HCT116 (cell line): Measurements from ENCODE around the gene PRELID2. TPM values are rescaled to one million over a fixed set of nuclear protein-coding genes. Genes with fewer than 3 reads are reported as not detected.

Source experiments
- ATAC-seq: fragments of 200-7000 bp; cut with Tn5 transposase; 2 replicates; pipeline ENCODE4 v1.9.1; 2020; ENCODE audit warnings: mild to moderate bottlenecking, moderate library complexity
- BruUV-seq: library from RNA; stranded (reverse); fragments of 400-500 nt; replicated peaks from 2 replicates; lab custom pipeline; 2021; lab: Mats Ljungman, UMichigan
- CTCF ChIA-PET: fragments of 300-600 bp; sonication (Branson Sonifier 250); formaldehyde crosslinking; loops from one replicate; lab custom pipeline; 2021; ENCODE audit warnings: antibody characterized with exemption; lab: Charles Lee
- POLR2A ChIA-PET: fragments of 300-600, 350-600 bp; sonication (Branson Sonifier 250); formaldehyde crosslinking; loops from one replicate; lab custom pipeline; 2021; ENCODE audit warnings: antibody characterized with exemption; lab: Charles Lee
- RAD21 ChIA-PET, 2 experiments: fragments of 300-600 bp; sonication (Branson Sonifier 250); formaldehyde crosslinking; loops; one replicate each; lab custom pipeline; 2023; ENCODE audit warnings: low total read pairs in 2 of 2; ENCODE audit not compliant: uncharacterized antibody in 2 of 2, unreplicated experiment in 2 of 2, low non-redundant PET in 1 of 2; lab: Charles Lee
- DNase-seq: peaks from one replicate; pipeline ENCODE4 v3.0.0-alpha.2; 2010; ENCODE audit warnings: low read depth, low spot score
- H2AFZ ChIP-seq: fragments of 200-600 bp; shearing (Covaris generic), sonication (generic); 2 replicates; pipeline ENCODE4 v1.6.1; 2017; ENCODE audit warnings: low read depth, mixed run types, mixed read lengths, antibody characterized with exemption, low read length; ENCODE audit not compliant: poor library complexity, severe bottlenecking
- H3K27ac ChIP-seq: 2 replicates; pipeline ENCODE4 v1.5.1; 2012; ENCODE audit warnings: low read depth, low read length
- H3K27me3 ChIP-seq: fragments of 200-600 bp; sonication (generic); 2 replicates; pipeline ENCODE4 v1.6.1; 2016; ENCODE audit warnings: mixed run types, low read length, mixed read lengths; ENCODE audit not compliant: insufficient read depth
- H3K36me3 ChIP-seq, 2 experiments: fragments of 200-500 bp in 1 of 2; fragments of 200-600 bp in 1 of 2; sonication (Bioruptor generic) in 1 of 2; sonication (generic) in 1 of 2; 2 replicates each; pipeline versions ENCODE4 v1.5.1 to v1.6.1; 2014 to 2016; ENCODE audit warnings: low read length in 2 of 2, inconsistent platforms in 1 of 2, mixed read lengths in 1 of 2, mixed run types in 1 of 2; ENCODE audit not compliant: insufficient read depth in 2 of 2, control insufficient read depth in 1 of 2
- H3K4me1 ChIP-seq, 2 experiments: fragments of 200-600 bp in 1 of 2; sonication (generic) in 1 of 2; 2 replicates each; pipeline versions ENCODE4 v1.5.1 to v1.6.1; 2012 to 2017; ENCODE audit warnings: low read length in 2 of 2, inconsistent platforms in 1 of 2, mild to moderate bottlenecking in 1 of 2, mixed read lengths in 1 of 2, mixed run types in 1 of 2, moderate library complexity in 1 of 2; ENCODE audit not compliant: insufficient read depth in 2 of 2, control insufficient read depth in 1 of 2
- H3K4me2 ChIP-seq: fragments of 200-600 bp; sonication (generic); 2 replicates; pipeline ENCODE4 v1.6.1; 2017; ENCODE audit warnings: mixed run types, low read length, mixed read lengths
- H3K4me3 ChIP-seq, 2 experiments: fragments of 200-600 bp in 1 of 2; sonication (generic) in 1 of 2; replicated peaks in 1 of 2; 2 replicates each; pipeline ENCODE4 v1.5.1; 2011 to 2016; ENCODE audit warnings: low read length in 2 of 2, control low read depth in 1 of 2, low read depth in 1 of 2, mild to moderate bottlenecking in 1 of 2, mixed read lengths in 1 of 2, mixed run types in 1 of 2
- H3K79me2 ChIP-seq: fragments of 200-600 bp; sonication (generic); 2 replicates; pipeline ENCODE4 v1.6.1; 2017; ENCODE audit warnings: mild to moderate bottlenecking, mixed run types, low read length, moderate library complexity, mixed read lengths; ENCODE audit not compliant: insufficient read depth
- H3K9ac ChIP-seq: fragments of 200-600 bp; sonication (generic); 2 replicates; pipeline ENCODE4 v1.6.1; 2016; ENCODE audit warnings: low read length, mixed read lengths
- H3K9me2 ChIP-seq: fragments of 200-600 bp; sonication (generic), shearing (Covaris generic); 2 replicates; pipeline ENCODE4 v1.6.1; 2017; ENCODE audit warnings: mixed run types, mild to moderate bottlenecking, moderate library complexity; ENCODE audit not compliant: insufficient read depth
- H3K9me3 ChIP-seq, 2 experiments: fragments of 200-500 bp in 1 of 2; fragments of 200-600 bp in 1 of 2; sonication (Bioruptor generic) in 1 of 2; sonication (generic) in 1 of 2; 2 replicates each; pipeline ENCODE4 v1.6.1; 2014 to 2017; ENCODE audit warnings: low read length in 2 of 2, mixed read lengths in 2 of 2, inconsistent platforms in 1 of 2, low read depth in 1 of 2, mild to moderate bottlenecking in 1 of 2, mixed run types in 1 of 2, moderate library complexity in 1 of 2; ENCODE audit not compliant: control insufficient read depth in 1 of 2, insufficient read depth in 1 of 2
- H4K20me1 ChIP-seq: fragments of 200-600 bp; sonication (generic), shearing (Covaris generic); 2 replicates; pipeline ENCODE4 v1.6.1; 2017; ENCODE audit warnings: mixed run types, mild to moderate bottlenecking, moderate library complexity; ENCODE audit not compliant: insufficient read depth
- CBX3 ChIP-seq: IDR thresholded peaks from 2 replicates; pipeline ENCODE4 v1.6.1; 2012; ENCODE audit warnings: low read depth
- CEBPB ChIP-seq: IDR thresholded peaks from 2 replicates; pipeline ENCODE4 v1.6.1; 2012; ENCODE audit warnings: low read depth
- CTCF ChIP-seq, 3 experiments: fragments of 200-600 bp in 1 of 3; sonication (generic) in 1 of 3; IDR thresholded peaks in 2 of 3; conservative IDR thresholded peaks in 1 of 3; 2 replicates each; pipeline ENCODE4 v1.5.1; 2012 to 2017; ENCODE audit warnings: low read depth in 2 of 3, low read length in 2 of 3, antibody characterized with exemption in 1 of 3, borderline replicate concordance in 1 of 3, control low read depth in 1 of 3, mild to moderate bottlenecking in 1 of 3, mixed read lengths in 1 of 3, mixed run types in 1 of 3, moderate library complexity in 1 of 3; ENCODE audit not compliant: insufficient read depth in 1 of 3
- EZH2 ChIP-seq: fragments of 200-600 bp; sonication (generic); IDR thresholded peaks from 2 replicates; pipeline ENCODE4 v1.6.1; 2017; ENCODE audit warnings: antibody characterized with exemption, mixed run types
- EZH2phosphoT487 ChIP-seq: fragments of 200-600 bp; IDR thresholded peaks from 2 replicates; pipeline ENCODE4 v1.6.1; 2018; ENCODE audit warnings: antibody characterized with exemption, borderline replicate concordance
- FOSL1 ChIP-seq: IDR thresholded peaks from 2 replicates; pipeline ENCODE4 v1.6.1; 2012; ENCODE audit warnings: low read depth
- JUND ChIP-seq: IDR thresholded peaks from 2 replicates; pipeline ENCODE4 v1.6.1; 2012
- POLR2A ChIP-seq: IDR thresholded peaks from 2 replicates; pipeline ENCODE4 v1.7.0; 2011; ENCODE audit warnings: borderline replicate concordance; ENCODE audit not compliant: insufficient read depth, insufficient read length; ENCODE audit errors: extremely low read depth
- REST ChIP-seq: IDR thresholded peaks from 2 replicates; pipeline ENCODE4 v1.6.1; 2012; ENCODE audit warnings: low read depth
- SIN3A ChIP-seq: IDR thresholded peaks from 2 replicates; pipeline ENCODE4 v1.6.1; 2012; ENCODE audit warnings: low read depth
- SP1 ChIP-seq: IDR thresholded peaks from 2 replicates; pipeline ENCODE4 v1.6.1; 2012; ENCODE audit warnings: low read depth
- SRF ChIP-seq: IDR thresholded peaks from 2 replicates; pipeline ENCODE4 v1.6.1; 2012; ENCODE audit warnings: low read depth
- TCF7L2 ChIP-seq: IDR thresholded peaks from 2 replicates; pipeline ENCODE4 v1.7.0; 2011; ENCODE audit warnings: borderline replicate concordance, inconsistent platforms; ENCODE audit not compliant: insufficient read depth, insufficient read length; ENCODE audit errors: extremely low read depth
- YY1 ChIP-seq: IDR thresholded peaks from 2 replicates; pipeline ENCODE4 v1.6.1; 2011; ENCODE audit warnings: low read length, low read depth, moderate library complexity, mild to moderate bottlenecking; ENCODE audit not compliant: insufficient replicate concordance; ENCODE audit errors: extremely low read depth
- ZBTB33 ChIP-seq: IDR thresholded peaks from 2 replicates; pipeline ENCODE4 v1.6.1; 2011; ENCODE audit warnings: mild to moderate bottlenecking, low read length, moderate library complexity; ENCODE audit not compliant: insufficient replicate concordance; ENCODE audit errors: extremely low read depth
- ZNF274 ChIP-seq: fragments of 200-500 bp; sonication (Bioruptor generic); IDR thresholded peaks from 2 replicates; pipeline ENCODE4 v1.6.1; 2014; ENCODE audit warnings: mild to moderate bottlenecking, low read depth, low read length, inconsistent platforms
- intact Hi-C: fragments of 100-400 bp; cut with micrococcal nuclease; formaldehyde crosslinking; loops from 2 replicates; pipeline ENCODE4 v1.10.0; 2022
- total RNA-seq: library from RNA; stranded (reverse); gene quantifications from one replicate; pipeline ENCODE4 v1.2.1, GENCODE V29; 2021; ENCODE audit not compliant: unreplicated experiment

PRELID2 gene
- total RNA-seq, 1 experiment from 2014 or later, result 20.1 TPM

DNA sequence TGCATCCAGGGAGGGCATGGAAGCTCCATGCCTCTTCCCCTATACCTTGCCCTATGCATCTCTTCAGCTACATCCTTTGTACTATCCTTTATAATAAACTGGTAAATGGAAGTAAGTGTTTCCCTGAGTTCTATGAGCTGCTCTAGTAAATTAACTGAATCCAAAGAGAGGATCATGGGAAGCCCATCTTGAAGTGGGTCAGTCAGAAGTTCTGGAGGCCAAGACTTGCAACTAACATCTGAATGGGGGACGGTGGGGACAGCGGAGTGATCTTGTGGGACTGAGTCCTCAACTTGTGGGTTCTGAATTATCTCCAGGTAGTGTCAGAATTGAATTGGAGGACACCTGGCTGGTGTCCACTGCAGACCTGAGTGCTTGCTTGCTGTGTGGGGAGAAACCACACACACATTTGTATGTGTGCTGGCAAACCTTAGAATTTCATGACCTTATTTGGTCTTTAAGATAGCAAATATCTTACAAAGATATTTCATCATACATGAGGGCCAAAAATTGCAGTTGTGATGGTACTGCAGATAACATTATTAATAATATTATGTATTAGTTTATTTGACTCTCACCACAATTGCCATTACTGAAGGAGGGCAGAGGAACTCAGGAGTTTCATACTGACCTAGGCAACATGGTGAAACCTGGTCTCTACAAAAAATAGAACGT is 5.5 kb upstream of the PRELID2 start:
- no peaks in the 10 kb centered on the region for H3K79me2 ChIP-seq
- H3K4me3 ChIP-seq, result no peak overlapping the region
- H4K20me1 ChIP-seq, result no peaks in the 10 kb centered on the region
- no peak overlapping the region for H2AFZ ChIP-seq
- intact Hi-C loops, result no loop called here
- no TSS peak for BruUV-seq
- no peaks in the 10 kb centered on the region for H3K36me3 ChIP-seq
- DNase-seq (no peak), ATAC-seq (no peak)
- H3K27ac ChIP-seq, result no peak overlapping the region
- CTCF ChIA-PET, result interaction anchor here (1.5 kb wide), 1 partner anchor 48 kb away, joined by 5 read pairs; no protein-coding TSS in a partner anchor
- TF ChIP-seq ZBTB33 (no peak), JUND (no peak), TCF7L2 (no peak), EZH2phosphoT487 (no peak), CBX3 (no peak), REST (no peak), CTCF (IDR thresholded peaks at IDR 0.05 in 2 of 3, conservative IDR thresholded peaks at IDR 0.05 in 1 of 3; ENCODE audit: borderline replicate concordance in 1 of 3, insufficient read depth in 1 of 3, low read depth in 2 of 3, low read length in 2 of 3) (no peak), SRF (no peak), ZNF274 (no peak), SP1 (no peak), POLR2A (no peak), EZH2 (no peak), SIN3A (no peak), CEBPB (no peak), FOSL1 (no peak), YY1 (no peak)
- TF ChIP-seq, all 23 proteins: peak for 0
- H3K9me3 ChIP-seq, result no peaks in the 10 kb centered on the region
- H3K4me1 ChIP-seq, result peaks cover 6 to 8% of the 10 kb centered on the region in 2 experiments
- no peak overlapping the region for H3K9ac ChIP-seq
- no peaks in the 10 kb centered on the region for H3K27me3 ChIP-seq
- POLR2A ChIA-PET, result no interaction called here
- RAD21 ChIA-PET, result no interaction called here
- H3K4me2 ChIP-seq, result no peak overlapping the region
- no peaks in the 10 kb centered on the region for H3K9me2 ChIP-seq
